ENCODE measurements around the gene CCDC201.
"Not testable (repeated sequence)": the region's sequence is repeated elsewhere in the genome, so short reads cannot be mapped to it uniquely, and the experiment has no call there.

Gene CCDC201

DNA sequence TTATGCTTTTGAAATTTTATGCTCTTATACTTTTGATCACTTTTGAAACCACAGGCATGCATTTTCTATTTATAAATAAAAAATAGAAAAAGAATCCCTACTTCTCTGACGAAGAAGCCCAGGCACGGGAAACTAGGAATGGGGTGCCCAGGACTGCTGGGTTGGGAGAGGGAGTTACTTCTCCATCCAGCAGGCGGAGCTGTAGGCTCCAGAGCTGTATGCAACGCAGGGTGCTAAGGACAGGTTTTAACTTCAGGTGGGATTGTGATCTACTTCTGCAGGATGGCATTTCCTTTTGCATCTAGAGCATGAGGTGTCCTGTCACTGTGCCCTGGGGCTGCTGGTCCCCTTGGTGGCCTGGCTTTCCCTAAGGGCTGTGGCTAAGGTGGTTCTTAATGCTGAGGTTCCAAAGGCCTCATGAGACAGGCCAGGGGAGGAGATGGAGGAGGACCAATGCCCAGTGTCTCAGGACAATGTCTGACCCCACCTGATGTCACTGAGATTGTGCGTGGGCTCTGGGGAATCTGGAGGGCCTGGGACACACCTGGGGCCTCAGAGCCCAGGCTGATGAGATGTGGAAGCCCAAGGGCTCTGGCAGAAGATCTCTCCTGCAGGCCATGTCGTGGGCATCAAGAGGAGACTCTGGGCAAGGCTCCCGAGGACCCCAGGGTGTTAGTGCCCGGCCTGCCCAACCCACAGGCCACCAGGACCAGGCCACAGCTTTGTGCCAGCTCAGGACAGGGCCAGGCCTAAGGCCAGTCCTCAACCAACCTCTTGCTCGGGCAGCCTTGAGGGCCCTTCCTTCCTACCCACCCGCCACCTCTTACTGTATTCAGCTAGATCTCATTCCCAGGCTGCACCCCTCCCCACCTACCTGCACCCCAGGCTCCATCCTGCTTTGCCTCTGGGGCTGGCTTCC is 507 bp downstream of the CCDC201 start:
- no peak for DNase-seq

DNA sequence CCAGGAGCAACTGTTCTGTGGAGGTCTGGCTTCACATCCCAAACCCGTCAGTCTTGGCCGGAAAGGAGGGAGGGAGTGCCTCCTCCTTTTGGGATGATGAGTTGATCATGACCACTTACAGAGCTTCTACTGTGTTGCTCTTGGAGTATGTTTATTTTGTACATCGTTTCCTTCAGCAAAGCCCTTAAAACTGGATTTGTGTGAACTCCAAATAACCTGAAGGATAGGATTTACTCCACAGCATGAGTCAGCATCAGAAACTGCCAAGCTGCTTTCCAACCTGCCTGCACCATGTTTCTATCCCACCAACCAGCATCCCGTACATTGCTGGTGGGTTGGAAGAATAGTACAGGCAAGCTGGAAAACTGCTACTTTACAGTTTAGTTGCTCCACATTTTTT is 3.5 kb downstream of the CCDC201 start:
- DNase-seq = no peak

DNA sequence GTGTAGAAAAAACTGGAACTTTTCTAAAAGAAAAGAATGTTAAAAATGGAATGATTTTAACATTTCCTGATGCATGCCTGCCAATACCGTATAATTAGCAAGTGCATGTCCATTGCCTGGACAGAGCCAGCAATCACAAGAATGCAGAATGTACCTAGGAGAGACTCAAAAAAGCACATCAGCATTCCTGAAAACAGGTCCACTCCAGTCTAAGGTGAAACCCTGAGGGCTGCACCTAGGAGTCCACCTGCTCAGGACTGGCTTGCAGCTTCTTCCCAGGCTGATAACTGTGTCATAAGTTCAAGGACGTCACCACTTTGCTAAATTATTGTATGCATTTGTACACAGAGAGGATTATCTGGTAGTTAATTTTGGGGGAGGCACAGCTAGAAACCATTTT is 5.4 kb downstream of the CCDC201 start:
- no peak for DNase-seq

DNA sequence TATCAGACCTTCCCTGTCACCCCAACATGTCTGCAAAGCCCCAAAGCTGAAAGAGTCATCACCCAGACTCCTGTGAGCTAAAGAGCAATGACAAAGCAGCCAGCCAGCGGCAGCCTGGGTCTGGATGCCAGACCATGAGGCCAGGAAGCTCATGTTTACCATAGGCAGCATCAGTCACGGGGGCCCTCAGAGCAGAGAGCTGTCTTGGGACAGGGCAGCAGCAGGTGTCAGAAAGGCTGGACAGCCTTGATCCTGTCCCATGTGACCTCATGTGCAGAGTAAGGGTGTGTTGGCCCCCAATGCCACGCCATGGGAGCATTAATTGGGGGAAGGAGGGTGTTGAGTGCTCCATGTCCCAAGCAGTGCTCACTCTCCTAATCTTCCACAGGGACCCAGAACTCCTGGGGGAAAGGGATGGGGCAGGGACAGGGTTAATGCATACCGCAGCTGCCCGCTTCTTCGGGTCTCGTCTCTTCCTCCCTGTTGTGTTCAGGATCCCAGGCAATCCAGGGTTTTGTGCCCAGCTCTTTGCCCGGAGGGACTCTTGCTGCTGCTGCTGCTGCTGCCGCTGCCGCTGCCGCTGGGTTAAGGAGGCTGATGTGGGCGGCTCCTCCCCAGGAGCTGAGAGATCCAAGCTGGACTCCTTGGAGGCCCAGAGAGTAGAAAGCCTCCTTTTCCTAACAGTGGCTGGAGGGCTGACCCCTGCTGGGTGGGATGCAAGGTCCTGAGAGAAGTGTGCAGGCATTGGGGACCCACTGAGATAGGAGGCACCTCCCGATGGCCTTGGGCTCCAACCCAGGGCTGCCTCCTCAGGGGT is 7.1 kb downstream of the CCDC201 start:
- no peak for DNase-seq

DNA sequence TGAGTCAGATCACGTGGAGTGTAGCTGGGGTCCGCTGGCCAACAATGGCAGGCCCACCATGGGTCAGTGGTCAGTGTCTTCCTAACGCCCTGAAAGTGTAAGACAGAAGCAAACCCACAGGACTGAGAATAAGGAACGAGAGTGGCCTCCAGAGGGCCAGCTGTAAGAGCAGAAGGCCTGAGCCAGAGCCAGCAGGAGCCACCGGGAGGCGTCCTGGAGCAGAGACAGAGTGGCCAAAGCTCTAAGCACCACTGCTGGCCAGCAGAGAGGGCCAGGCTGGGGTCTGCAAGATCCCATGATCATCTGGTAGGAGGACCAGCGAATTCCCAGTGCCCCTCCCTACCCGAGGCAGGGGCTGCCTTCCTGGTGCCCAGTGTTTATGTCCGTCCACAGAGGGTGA is 9.2 kb downstream of the CCDC201 start:
- no peak for DNase-seq

DNA sequence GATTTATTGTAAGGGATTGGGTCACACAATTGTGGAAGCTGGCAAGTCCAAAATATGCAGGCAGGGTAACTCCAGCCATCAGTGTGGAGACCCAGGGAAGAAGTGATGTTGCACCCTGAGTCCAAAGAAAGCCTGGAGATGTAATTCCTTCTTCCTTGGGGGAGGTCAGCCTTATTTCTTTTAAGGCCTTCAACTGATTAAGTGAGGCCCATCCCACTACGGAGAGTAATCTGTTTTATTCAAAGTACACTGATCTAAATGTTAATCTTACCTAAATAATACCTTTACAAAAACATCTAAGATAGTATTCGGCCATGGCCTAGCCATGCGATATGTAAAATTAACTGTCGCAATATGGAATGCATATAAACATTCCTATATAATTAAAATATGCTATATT is 16.0 kb downstream of the CCDC201 start:
- not testable (repeated sequence) for DNase-seq

DNA sequence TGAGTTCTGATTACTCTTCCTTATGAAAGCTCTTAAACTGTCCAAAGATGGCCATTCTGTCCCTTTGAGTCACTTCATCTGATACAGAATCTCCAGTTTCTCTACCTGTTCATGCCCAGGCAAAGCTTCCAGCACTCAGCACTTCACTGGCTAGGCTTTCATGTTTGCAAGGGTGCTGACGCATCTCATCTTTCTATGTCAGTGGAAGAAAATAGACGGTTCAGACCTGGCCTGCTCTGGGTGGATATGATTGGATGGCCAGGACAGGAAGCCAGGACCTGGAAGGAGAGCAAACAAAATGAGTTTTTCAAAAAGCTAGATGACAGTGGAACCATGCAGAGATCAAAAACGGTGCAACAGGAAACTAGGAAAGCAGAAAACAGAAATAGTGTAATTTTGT is 17.2 kb downstream of the CCDC201 start:
- DNase-seq = not testable (repeated sequence)

DNA sequence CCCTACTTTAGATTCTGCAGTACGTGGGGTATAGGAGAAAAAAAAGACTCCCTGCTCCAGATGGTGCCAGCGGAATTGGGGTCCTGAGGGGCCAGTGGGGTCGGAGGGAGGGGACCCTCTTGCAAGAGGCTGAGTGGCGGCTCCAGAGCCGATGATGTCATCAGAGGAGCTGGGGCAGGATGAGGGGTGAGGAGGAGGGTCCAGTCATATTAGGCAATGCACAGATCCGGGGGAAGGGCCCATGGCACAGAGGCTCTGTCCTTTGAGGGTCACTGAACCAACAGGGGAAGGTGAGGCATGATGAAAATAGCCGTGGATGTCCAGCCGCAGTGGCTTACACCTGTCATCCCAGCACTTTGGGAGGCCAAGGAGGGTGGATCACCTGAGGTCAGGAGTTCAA is 19.4 kb downstream of the CCDC201 start:
- DNase-seq = not testable (repeated sequence)

DNA sequence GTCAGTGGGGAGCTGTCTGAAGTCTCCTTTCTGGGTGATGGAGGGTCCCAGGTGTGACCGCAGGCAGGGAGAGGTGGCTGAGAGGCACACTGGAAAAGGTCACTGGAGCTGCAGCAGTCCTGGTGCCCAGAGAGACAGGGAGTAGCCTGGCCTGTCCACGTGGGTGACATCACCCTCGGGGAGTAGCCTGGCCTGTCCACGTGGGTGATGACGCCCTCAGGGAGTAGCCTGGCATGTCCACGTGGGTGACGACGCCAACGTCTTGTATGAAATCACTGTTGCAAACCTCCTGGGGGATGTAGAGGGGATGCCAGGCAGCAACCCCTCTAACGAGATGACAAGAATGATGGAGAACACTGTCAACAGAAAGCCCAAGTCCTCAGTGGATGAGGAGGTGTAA is 19.9 kb downstream of the CCDC201 start:
- DNase-seq = not testable (repeated sequence)

DNA sequence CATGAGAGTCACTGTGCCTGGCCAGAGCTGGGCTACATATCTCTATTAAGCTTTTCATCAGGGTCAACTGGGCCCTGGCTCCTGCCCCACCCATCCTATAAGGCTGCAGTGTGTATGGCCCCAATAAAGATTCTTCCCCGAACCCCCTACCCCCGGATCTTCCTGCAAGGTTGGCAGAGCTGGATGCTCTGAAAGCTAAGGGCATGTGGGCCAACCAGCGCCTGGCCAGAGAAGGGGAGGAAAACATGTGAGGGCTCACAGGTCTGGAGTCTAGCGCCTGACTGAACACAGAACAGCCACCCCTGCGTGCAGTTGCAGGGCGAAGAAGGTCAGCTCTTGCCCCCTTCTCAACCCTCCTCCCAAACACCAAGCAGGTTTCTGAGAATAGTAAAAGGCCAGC is 24.1 kb downstream of the CCDC201 start:
- not testable (repeated sequence) for DNase-seq

DNA sequence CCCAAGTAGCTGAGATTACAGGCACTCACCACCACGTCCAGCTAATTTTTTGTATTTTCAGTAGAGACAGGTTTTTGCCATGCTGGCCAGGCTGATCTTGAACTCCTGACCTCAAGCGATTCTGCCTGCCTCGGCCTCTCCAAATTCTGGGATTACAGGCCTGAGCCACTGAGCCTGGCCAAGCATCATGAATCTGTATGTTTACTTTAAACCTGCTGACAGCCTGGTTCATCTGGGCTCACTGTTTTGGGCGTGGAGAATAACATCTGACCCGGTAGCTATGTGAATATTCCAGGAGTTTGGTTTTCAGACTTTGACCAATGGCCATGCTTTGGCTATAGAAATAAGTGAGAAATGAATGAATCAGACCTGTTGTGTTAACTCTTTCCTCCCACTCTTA is 26.3 kb downstream of the CCDC201 start:
- DNase-seq = not testable (repeated sequence)

DNA sequence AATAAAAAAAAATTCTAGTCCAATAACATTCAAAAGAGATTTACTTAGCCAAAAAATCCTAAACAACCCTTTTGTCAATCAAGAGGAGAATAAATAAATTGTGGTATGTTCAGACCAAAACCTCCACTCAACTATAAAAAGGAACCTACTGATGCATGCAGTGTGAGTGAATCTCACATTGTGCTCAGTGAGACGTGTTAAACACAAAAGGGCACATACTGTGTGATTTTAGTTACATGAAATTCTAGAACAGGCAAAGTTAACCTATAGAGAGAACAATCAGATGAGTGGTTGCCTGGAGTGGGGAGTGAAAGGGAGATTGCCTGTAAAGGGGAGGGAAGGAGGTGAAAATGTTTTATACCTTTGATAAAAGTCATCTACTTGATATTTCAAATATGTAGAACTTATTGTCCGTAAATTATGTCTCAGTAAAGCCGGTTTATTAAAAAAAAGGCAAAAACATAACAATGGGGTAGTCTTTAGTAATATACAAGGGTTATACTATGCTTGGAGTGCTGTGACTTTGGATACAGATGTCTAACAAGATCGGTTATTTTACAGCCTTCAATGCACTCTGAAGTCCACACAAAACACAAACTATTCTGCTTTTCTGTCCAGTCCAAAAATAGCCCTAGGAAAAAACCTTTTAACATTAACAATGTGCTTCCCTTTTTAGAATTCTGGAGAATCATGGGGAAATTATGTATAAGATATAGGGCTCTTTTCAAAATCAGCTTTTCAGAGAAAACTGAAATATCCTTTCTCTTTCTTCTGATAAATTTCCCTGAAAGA is 30.8 kb downstream of the CCDC201 start:
- DNase-seq = not testable (repeated sequence)

DNA sequence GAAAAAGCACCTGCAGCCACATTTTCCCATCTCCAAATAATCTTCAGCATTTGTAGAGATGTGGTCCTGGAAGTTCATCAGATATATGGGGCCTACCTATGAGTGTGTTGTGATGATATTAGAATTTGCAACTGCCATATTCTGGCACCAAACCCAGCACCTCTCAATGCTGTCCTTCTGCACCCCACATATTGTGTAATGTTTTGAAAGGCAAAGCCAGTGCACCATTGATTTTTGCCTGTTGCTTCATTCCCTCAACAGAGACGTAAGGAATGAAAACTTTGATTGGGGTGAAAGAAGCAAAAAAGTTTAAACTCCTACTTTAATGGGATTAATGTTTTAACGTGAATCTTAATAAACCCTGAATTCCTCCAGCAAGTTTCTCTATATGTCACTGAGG is 34.0 kb downstream of the CCDC201 start:
- not testable (repeated sequence) for DNase-seq

DNA sequence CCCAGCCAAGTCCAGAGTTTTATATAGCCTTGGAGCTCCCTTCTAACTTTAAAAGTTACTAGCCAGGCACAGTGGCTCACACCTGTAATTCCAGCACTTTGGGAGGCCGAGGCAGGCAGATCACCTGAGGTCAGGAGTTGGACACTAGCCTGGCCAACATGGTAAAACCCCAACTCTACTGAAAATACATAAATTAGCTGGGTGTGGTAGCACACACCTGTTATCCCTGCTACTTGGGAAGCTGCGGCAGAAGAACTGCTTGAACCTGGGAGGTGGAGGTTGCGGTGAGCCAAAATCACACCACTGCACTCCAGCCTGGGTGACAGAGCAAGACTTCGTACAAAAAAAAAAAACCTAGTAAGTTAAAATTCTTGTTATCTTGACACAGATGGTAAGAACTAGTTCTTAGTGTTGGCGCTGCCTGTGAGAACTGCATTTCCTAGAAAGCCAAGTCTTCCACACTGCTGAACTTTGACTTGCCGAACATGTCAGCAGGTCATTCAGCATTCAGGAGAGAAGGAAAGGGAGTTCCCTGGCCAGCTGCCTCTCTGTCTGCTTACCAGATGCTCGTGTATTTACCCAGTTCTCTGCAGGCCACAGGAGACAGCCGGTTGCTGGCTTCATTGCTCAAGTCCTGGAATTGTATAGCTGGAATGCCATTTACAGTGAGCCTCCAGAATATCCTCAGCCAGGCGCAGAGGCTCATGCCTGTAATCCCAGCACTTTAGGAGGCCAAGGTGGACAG is 40.3 kb downstream of the CCDC201 start:
- not testable (repeated sequence) for DNase-seq

DNA sequence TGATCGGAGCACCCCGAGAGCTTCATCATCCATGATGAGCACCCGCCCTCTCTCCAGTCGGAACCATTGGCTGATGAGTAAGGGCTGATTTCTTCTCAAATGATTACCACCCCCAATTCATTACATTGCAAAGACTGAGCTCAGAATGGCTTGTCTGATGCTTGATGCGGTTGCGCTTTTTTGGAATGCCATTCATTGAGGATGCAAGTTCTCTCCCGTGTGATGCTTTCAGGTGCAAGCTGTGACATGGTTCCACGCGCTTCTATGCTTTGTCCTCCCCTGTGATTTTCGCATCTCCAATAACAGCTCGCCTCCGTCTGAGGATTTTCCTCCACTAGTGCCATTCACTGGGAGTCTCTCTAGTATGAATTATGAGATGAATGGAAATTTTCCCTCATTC is 43.0 kb downstream of the CCDC201 start:
- not testable (repeated sequence) for DNase-seq

DNA sequence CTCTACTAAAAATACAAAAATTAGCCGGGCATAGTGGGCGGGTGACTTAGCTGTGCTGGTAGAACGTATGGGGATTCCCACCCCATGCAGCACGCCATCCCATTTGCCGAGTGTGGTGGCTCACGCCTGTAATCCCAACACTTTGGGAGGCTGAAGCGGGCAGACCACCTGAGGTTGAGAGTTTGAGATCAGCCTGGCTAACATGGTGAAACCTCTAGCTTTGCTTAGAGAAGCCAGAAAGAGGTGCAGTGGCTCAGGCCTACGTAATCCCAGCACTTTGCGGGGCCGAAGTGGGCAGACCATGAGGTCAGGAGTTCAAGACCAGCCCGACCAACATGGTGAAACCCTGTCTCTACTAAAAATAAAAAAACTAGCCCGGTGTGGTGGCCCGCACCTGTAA is 45.2 kb downstream of the CCDC201 start:
- DNase-seq = not testable (repeated sequence)

DNA sequence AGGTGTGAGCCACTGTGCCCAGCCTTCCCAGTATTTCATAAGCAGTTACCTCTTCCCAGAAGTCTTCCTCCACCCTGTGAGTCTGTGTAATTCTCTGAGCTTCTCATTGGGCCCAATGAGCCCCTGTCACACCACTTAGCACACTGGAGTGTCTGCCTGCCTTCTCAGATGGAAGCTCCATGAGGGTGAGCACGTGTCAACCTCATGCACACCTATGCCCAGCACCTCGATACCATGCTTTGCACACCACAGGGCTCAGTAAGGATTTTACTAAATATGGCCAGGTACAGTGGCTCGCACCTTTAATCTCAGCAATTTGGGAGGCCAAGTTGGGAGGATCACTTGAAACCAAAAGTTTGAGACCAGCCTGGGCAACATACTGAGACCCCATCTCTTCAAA is 46.3 kb downstream of the CCDC201 start:
- DNase-seq = not testable (repeated sequence)

DNA sequence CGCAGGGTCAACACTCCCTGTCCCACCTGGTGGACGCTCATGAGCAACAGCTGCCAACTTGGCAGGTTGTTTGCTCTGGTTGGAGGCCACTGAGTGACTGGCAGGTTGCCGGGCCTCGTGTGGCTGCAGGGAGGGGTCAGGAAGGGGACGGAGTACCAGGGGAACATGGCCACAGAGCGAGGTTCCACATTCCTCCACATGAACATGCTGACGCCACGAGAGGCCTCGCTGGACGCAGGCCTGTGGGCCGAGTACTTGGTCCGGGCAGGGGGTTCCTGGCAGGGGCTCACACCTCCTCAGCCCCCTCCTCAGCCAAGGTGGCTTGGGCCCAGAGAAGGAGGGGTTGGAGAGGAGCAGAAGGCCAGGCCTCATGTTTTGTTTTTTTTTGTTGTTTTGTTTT is 54.1 kb downstream of the CCDC201 start:
- DNase-seq = not testable (repeated sequence)

DNA sequence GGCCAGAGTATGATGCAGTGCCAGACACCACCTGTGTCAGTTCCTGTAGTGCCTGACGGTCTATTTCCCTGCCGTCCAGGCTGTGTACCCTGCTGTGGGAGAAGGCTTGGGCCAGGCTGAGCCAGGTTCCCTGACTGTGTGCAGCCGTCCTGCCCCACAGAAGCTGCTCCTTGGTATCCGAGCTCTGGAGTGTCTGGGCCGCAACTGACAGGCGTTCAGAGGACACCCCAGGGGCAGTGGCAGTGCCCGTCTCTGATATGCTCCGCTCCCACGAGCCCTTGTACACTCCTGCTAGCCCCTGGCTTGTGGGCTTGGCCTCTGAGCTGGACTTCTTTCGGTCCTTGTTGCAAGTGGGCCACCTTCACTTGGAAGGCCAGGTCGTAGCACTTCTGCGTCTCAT is 55.0 kb downstream of the CCDC201 start:
- not testable (repeated sequence) for DNase-seq

DNA sequence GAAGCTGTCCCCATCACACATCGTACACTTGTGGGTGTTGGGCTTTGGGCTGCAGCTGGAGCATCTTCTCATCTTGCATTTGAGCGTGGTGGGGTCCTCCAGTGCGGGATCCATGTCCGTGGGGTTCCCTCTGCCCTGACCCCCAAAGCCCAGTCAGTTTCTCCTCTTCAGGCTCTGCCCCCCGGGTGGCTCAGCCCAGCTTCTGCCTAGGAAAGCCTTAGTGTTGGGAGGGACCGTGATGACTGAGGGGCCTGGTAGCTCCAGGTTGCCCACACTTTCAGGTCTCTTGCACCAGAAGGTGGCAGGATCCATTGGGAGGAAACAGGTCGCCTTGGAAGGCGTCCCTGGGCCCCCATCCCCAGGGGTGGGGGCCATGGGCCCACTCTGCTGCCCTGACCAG is 55.9 kb downstream of the CCDC201 start:
- not testable (repeated sequence) for DNase-seq

DNA sequence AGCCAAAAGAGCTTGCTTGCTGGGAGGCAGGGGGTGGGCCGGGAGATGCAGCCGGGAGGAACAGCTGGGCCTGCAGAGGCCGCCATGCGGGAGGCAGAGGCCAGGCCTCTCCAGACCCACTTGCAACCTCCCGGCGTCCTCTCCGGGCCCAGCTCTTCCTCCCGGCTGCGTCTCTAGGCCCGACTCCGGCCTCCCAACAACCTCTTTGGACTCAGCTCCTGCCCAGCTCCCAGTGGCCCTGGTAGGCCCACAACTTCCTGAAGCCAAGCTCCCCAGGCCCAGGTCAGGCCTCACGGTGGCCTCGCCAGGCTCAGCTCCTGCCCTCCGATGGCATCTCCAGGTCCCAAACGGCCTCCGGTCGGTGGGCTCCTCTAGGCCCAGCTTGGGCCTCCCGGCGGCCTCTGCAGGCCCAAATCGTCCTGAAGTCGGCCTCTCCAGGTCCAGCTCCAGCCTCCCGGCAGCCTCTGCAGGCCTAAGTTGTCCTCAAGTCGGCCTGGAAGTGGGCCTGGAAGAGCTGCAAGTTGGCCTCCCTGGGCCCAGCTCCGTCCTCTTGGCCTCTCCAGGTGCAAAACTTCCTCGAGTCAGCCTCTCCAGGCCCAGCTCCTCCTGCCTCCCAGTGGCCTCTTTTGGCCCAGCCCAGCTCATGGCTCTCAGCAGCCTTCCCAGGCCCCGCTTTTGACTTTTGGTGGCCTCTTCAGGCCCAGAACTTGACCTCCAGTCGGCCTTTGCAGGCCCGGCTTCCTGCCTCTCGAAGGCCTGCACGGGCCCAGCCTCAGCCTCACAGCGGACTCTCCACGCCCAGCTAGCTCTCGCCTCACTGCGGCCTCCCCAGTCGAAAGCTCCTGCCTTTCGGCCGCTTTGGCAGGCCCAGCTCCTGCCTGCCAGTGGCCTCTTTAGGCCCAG is 58.4 kb downstream of the CCDC201 start:
- not testable (repeated sequence) for DNase-seq
